Erythroblast (primary cell): ENCODE measurements around the gene SEPTIN2.

Experiments
- GATA1 ChIP-seq: IDR thresholded peaks from 2 replicates; pipeline ENCODE4 v1.6.1; 2011; ENCODE audit warnings: low read depth, mild to moderate bottlenecking, control low read depth, low read length, moderate library complexity
- POLR2A ChIP-seq: IDR thresholded peaks from 2 replicates; pipeline ENCODE4 v1.6.1; 2011; ENCODE audit warnings: mild to moderate bottlenecking, low read length

- TF ChIP-seq POLR2A (no peak), GATA1 (no peak)
Observed at GRCh38 chr2:241390301-241391206, 74.8 kb downstream of the SEPTIN2 start.
